LNCaP clone FGC (cell line): ENCODE data around the gene CNIH3.

Experiments used
- DNase-seq: peaks from one replicate; pipeline ENCODE4 v3.0.0-alpha.2; 2011; ENCODE audit warnings: low read depth
- H3K4me3 ChIP-seq: 2 replicates; pipeline ENCODE4 v1.5.1; 2011; ENCODE audit warnings: mild to moderate bottlenecking, low read depth, low read length, control low read depth
- CTCF ChIP-seq: IDR thresholded peaks from 2 replicates; pipeline ENCODE4 v1.5.1; 2012; ENCODE audit warnings: mild to moderate bottlenecking; ENCODE audit not compliant: control insufficient read depth, insufficient read depth; ENCODE audit errors: extremely low read depth

CNIH3 gene

GRCh38 chr1:224690576-224690975 lies 74.5 kb downstream of the CNIH3 start:
- no peak for TF ChIP-seq CTCF
- DNase-seq = no peak
- H3K4me3 ChIP-seq = no peak overlapping the region

- H3K4me3 ChIP-seq = no peak overlapping the region
- TF ChIP-seq CTCF = no peak
- DNase-seq = no peak
These were observed 75.2 kb downstream of the CNIH3 start for GRCh38 chr1:224691148-224691925.

- no peak for TF ChIP-seq CTCF
- no peak overlapping the region for H3K4me3 ChIP-seq
- DNase-seq = no peak
These were observed 78.9 kb downstream of the CNIH3 start for GRCh38 chr1:224694969-224695368.

GRCh38 chr1:224696021-224696420 lies 79.9 kb downstream of the CNIH3 start:
- H3K4me3 ChIP-seq = no peak overlapping the region
- no peak for TF ChIP-seq CTCF
- no peak for DNase-seq

GRCh38 chr1:224696891-224697765 lies 81.0 kb downstream of the CNIH3 start:
- DNase-seq = no peak

GRCh38 chr1:224698015-224698451 lies 81.9 kb downstream of the CNIH3 start:
- TF ChIP-seq CTCF = no peak
- DNase-seq = no peak
- H3K4me3 ChIP-seq = no peak overlapping the region

More at GRCh38 chr1:224696891-224697765, 81.0 kb downstream of the CNIH3 start:
- no peak overlapping the region for H3K4me3 ChIP-seq
- TF ChIP-seq CTCF = no peak
